Mucosa of rectum (tissue), 2 donors: Measurements from ENCODE around the gene RPL36.
A peak's percentile ranks its signal among the peaks of the same experiment; 100 is the strongest.

Experiments
- H3K27ac ChIP-seq, 2 donors: one replicate each; pipeline ENCODE4 v1.7.0; 2013; ENCODE audit warnings: inconsistent platforms in 2 of 2, low read depth in 2 of 2, low read length in 2 of 2
- H3K27me3 ChIP-seq, 2 donors: one replicate each; pipeline ENCODE4 v1.7.0; 2013; ENCODE audit warnings: low read length in 2 of 2; ENCODE audit not compliant: control insufficient read depth in 2 of 2, insufficient read depth in 2 of 2
- H3K36me3 ChIP-seq, 2 donors: one replicate each; pipeline ENCODE4 v1.7.0; 2013; ENCODE audit warnings: low read length in 2 of 2; ENCODE audit not compliant: control insufficient read depth in 2 of 2, insufficient read depth in 2 of 2
- H3K4me1 ChIP-seq, 2 donors: one replicate each; pipeline ENCODE4 v1.7.0; 2013; ENCODE audit warnings: low read length in 2 of 2, mild to moderate bottlenecking in 1 of 2; ENCODE audit not compliant: control insufficient read depth in 2 of 2, insufficient read depth in 2 of 2
- H3K4me3 ChIP-seq, 2 donors: one replicate each; pipeline ENCODE4 v1.7.0; 2013; ENCODE audit warnings: low read length in 2 of 2
- H3K9ac ChIP-seq, 2 donors: one replicate each; pipeline ENCODE4 v1.7.0; 2013; ENCODE audit warnings: low read length in 2 of 2, low read depth in 1 of 2, mild to moderate bottlenecking in 1 of 2
- H3K9me3 ChIP-seq, 2 donors: one replicate each; pipeline ENCODE4 v1.7.0; 2013; ENCODE audit warnings: low read length in 2 of 2; ENCODE audit not compliant: control insufficient read depth in 2 of 2
- donor health status: healthy.
- donor health status: Normal muscosa, but diverticular disease.

The RPL36 gene

DNA sequence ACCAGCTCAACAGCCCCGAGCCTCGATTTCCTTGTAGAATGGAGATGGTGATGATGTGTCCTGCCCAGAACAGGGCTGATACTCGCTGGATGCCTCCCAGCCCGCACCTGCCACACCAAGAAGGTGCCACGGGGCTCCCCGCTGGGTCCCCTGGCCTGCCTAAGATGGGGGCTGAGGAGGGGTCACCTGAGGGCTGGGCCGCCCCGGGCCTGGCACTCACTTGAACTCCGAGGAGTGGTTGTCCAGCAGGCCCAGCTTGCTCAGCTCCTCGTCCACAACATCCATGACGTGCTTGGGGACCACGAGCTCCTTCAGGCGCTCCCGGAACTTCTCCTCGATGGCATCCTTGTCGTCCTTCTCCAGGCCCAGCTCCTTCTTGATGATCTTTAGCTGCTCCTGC is 15.5 kb downstream of the RPL36 start:
- H3K9ac ChIP-seq: no peak overlapping the region
- no peak overlapping the region for H3K4me3 ChIP-seq
- peaks cover 36 to 40% of the 10 kb centered on the region in 2 donors for H3K36me3 ChIP-seq
- no peaks in the 10 kb centered on the region for H3K4me1 ChIP-seq
- H3K9me3 ChIP-seq: no peaks in the 10 kb centered on the region
- H3K27ac ChIP-seq: no peak overlapping the region
- no peaks in the 10 kb centered on the region for H3K27me3 ChIP-seq

- no peaks in the 10 kb centered on the region for H3K27me3 ChIP-seq
- no peak overlapping the region for H3K27ac ChIP-seq
- H3K36me3 ChIP-seq: peaks cover 48 to 51% of the 10 kb centered on the region in 2 donors
- H3K4me1 ChIP-seq: no peaks in the 10 kb centered on the region
- H3K9me3 ChIP-seq: no peaks in the 10 kb centered on the region
- H3K4me3 ChIP-seq: no peak overlapping the region
- no peak overlapping the region for H3K9ac ChIP-seq
These were observed 16.9 kb downstream of the RPL36 start for GRCh38 chr19:5706876-5707573.

DNA sequence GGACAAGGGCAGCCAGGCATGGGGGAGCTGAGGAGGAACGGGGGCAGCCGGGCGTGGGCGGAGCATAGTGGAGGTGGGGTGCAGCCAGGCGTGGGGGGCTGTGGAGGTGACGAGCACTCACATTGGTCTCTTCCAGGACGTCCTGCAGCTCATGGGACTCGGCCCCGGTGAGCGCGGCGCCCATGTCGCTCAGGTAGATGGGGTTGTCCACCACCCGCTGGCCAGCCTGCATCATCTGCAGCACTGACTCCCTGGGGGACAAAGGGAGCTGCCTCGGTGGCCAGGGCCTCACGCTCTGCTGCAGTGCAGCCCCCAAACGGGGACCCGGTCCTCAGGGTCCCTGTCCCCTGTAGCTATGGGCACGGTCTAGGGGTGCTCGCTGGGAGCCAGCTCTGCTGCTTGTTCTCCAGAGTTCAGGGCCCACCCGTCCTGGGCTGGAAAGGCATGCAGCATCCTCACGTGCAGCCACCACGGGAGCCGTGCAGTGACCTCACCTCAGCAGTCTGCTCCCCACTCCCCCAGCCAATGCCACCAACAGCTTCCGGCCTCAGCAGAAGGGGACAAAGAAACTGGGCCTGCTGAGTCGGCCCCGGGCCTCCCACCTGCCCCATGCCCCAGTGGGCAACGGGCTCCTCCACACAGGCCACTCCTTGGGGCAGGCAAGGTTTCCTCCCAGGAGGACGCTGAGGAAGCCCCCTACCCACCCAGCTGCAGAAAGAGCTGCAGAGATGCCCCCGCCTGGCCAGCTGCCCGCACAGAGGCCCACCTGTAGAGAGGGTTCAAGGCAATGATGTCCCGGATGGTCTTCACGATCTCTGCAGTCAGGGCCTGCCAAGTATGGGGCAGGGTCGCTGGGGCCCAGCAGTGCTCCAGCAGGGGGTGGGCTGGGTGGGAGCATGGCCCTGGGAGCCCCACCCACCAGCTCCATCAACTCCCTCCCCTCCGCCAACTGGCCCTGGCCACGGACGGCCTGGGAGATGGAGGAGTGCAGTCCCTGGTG is 17.8 kb downstream of the RPL36 start:
- H3K4me1 ChIP-seq: no peaks in the 10 kb centered on the region
- H3K4me3 ChIP-seq: no peak overlapping the region
- no peaks in the 10 kb centered on the region for H3K9me3 ChIP-seq
- H3K36me3 ChIP-seq: peaks cover 57 to 58% of the 10 kb centered on the region in 2 donors
- no peaks in the 10 kb centered on the region for H3K27me3 ChIP-seq
- no peak overlapping the region for H3K9ac ChIP-seq
- H3K27ac ChIP-seq: no peak overlapping the region

GRCh38 chr19:5711025-5711424 is 20.9 kb downstream of the RPL36 start:
- Histone ChIP-seq H3K4me1 (peaks cover 0 to 2% of the 10 kb centered on the region in 2 donors), H3K9ac (no peak overlapping the region), H3K27me3 (no peaks in the 10 kb centered on the region), H3K27ac (no peak overlapping the region), H3K9me3 (no peaks in the 10 kb centered on the region), H3K36me3 (peaks cover 40 to 52% of the 10 kb centered on the region in 2 donors), H3K4me3 (no peak overlapping the region)

DNA sequence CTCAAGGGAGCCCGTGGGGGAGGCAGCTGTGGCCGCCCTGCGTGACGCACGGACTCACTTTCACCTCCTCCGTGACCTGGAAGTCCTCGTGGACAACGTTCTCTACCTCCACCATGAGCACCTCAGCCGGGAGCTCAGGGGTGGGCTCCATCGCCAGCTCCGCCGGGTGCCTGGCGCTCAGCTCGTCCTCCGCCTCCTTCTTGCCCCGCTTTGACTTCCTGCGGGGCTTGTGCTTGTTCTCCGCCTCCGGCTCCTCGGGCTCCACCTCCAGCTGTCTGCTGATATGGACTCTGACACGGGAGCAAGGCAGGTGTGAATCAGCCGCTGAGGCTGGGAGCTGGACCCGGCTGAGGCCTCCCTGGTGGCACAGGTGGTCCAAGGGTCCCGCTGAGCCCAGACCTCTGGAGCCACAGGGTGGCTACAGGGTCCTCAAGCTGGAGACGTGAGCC is 21.6 kb downstream of the RPL36 start:
- Histone ChIP-seq H3K36me3 (peaks cover 36 to 49% of the 10 kb centered on the region in 2 donors), H3K9me3 (no peaks in the 10 kb centered on the region), H3K9ac (no peak overlapping the region), H3K4me3 (no peak overlapping the region), H3K4me1 (peaks cover 0 to 2% of the 10 kb centered on the region in 2 donors), H3K27ac (no peak overlapping the region), H3K27me3 (no peaks in the 10 kb centered on the region)

GRCh38 chr19:5713228-5713627 is 23.1 kb downstream of the RPL36 start:
- no peaks in the 10 kb centered on the region for H3K9me3 ChIP-seq
- H3K4me1 ChIP-seq: peaks cover 0 to 2% of the 10 kb centered on the region in 2 donors
- H3K9ac ChIP-seq: no peak overlapping the region
- no peak overlapping the region for H3K4me3 ChIP-seq
- no peaks in the 10 kb centered on the region for H3K27me3 ChIP-seq
- peaks cover 24 to 35% of the 10 kb centered on the region in 2 donors for H3K36me3 ChIP-seq
- no peak overlapping the region for H3K27ac ChIP-seq

- no peak overlapping the region for H3K9ac ChIP-seq
- H3K4me3 ChIP-seq: no peak overlapping the region
- no peaks in the 10 kb centered on the region for H3K27me3 ChIP-seq
- no peak overlapping the region for H3K27ac ChIP-seq
- peaks cover 24 to 35% of the 10 kb centered on the region in 2 donors for H3K36me3 ChIP-seq
- H3K4me1 ChIP-seq: peaks cover 13 to 15% of the 10 kb centered on the region in 2 donors
- H3K9me3 ChIP-seq: no peaks in the 10 kb centered on the region
These were observed 24.7 kb downstream of the RPL36 start for GRCh38 chr19:5714816-5715215.

DNA sequence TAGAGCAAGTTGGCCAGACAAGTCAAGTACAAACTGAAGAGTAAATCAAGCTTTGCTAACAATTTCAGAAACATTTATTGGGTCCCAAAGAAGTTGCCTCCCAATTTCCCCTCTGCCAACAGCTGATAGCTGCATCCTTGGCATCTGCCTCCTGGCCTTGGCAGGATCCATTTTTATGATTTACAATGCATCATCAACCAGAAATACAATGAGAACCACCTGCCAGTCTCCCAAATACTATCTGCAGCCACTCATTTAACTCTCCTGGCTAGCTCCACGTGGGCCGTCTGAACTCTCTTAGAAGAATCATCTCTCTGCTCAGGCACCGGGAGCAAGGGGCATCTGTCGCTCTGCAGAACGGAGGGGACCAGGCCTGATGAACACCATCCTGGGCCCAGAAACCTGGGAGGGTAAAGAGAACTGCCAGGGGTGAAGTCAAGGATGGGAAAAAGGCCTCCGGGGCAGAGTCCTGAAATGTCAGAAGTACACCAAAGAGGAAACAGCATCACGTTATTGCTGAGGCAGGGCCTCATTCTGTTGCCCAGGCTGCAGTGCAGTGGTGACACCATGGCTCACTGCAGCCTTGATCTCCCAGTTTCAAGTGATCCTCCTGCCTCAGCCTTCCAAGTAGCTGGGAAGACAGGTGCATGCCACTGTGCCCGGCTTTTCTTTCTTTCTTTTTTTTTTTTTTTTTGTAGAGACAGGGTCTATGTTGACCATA is 27.3 kb downstream of the RPL36 start:
- H3K27me3 ChIP-seq: no peaks in the 10 kb centered on the region
- peaks cover 13 to 17% of the 10 kb centered on the region in 2 donors for H3K4me1 ChIP-seq
- no peaks in the 10 kb centered on the region for H3K9me3 ChIP-seq
- peaks cover 10 to 15% of the 10 kb centered on the region in 2 donors for H3K36me3 ChIP-seq
- no peak overlapping the region for H3K27ac ChIP-seq
- H3K9ac ChIP-seq: no peak overlapping the region
- H3K4me3 ChIP-seq: no peak overlapping the region

DNA sequence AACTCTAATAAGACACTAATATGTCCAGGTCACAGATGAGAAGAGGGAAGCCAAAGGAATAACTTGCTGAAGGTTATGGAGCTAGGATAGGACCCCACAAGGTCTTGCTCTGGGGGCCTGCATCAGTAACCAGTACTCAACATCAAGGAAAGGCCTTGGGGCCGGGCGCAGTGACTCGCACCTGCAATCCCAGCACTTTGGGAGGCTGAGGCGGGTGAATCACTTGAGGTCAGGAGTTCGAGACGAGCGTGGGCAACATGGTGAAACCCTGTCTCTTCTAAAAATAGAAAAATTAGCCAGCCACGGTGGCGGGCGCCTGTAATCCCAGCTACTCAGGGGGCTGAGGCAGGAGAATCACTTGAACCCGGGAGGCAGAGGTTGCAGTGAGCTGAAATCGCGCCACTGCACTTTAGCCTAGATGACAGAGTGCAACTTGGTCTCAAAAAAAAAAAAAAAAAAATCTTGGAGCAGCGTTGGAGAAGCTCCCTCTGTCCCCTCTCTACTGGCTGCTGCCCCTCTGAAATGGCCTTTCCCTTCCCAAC is 28.0 kb downstream of the RPL36 start:
- Histone ChIP-seq H3K36me3 (peaks cover 4 to 8% of the 10 kb centered on the region in 2 donors), H3K4me3 (peak overlapping the region in 1 of 2 donors; percentile 98), H3K9me3 (no peaks in the 10 kb centered on the region), H3K9ac (no peak overlapping the region), H3K27ac (no peak overlapping the region), H3K27me3 (no peaks in the 10 kb centered on the region), H3K4me1 (peaks cover 13 to 17% of the 10 kb centered on the region in 2 donors)
